ENCODE results near the gene R3HDM2. TPM values are rescaled to one million over a fixed set of nuclear protein-coding genes. Genes with fewer than 3 reads are reported as not detected.
A peak's percentile ranks its signal among the peaks of the same experiment; 100 is the strongest.

Gene R3HDM2
- total and polyA plus RNA-seq, 12 donors, result 21.9 to 91.9 (median 43.2) TPM

DNA sequence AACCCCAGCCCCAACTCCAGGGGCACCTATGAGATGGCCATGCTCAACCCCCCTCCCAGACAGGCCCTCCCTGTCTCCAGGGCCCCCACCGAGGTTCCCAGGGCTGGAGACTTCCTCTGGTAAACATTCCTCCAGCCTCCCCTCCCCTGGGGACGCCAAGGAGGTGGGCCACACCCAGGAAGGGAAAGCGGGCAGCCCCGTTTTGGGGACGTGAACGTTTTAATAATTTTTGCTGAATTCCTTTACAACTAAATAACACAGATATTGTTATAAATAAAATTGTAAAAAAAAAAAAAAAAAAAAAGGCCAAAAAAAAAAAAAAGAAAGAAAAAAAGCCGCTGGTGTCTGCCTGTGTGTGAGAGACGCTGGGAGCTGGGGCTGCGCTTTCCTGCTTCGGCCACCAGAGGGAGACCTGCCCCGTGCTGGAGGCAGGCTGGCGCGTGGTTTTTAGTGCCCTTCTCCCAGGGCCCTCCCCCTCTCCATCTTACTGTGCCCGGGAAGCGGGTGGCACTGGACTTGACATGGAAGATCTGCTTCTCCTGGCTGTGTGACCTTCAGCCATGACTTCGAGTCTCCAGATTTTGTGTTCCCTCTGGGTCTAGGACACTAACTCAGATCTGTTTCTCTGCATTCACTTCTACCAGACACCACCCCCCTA, 217.7 kb downstream of the R3HDM2 start:
- 8 to 11% (median 9%) methylated on average over 15 to 16 of the region's 16 CpGs for WGBS, 4 donors
- Histone ChIP-seq H3K4me1 (replicated peaks in 1 of 2) (peaks cover 6 to 21% of the 10 kb centered on the region in 2 donors), H3K27ac (no peak overlapping the region), H3K4me3 (no peak overlapping the region), H3K9me3 (replicated peaks in 1 of 3) (no peaks in the 10 kb centered on the region), H3K36me3 (replicated peaks in 1 of 2) (peaks cover 0 to 42% of the 10 kb centered on the region in 2 donors), H3K27me3 (peaks cover 24% of the 10 kb centered on the region)
- TF ChIP-seq, protein P1, sequence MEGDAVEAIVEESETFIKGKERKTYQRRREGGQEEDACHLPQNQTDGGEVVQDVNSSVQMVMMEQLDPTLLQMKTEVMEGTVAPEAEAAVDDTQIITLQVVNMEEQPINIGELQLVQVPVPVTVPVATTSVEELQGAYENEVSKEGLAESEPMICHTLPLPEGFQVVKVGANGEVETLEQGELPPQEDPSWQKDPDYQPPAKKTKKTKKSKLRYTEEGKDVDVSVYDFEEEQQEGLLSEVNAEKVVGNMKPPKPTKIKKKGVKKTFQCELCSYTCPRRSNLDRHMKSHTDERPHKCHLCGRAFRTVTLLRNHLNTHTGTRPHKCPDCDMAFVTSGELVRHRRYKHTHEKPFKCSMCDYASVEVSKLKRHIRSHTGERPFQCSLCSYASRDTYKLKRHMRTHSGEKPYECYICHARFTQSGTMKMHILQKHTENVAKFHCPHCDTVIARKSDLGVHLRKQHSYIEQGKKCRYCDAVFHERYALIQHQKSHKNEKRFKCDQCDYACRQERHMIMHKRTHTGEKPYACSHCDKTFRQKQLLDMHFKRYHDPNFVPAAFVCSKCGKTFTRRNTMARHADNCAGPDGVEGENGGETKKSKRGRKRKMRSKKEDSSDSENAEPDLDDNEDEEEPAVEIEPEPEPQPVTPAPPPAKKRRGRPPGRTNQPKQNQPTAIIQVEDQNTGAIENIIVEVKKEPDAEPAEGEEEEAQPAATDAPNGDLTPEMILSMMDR (IDR thresholded peaks at IDR 0.05), result peak; percentile 91 to 97 (median 93)
- no peak for TF ChIP-seq POLR2A (IDR thresholded peaks at IDR 0.05)
- intact Hi-C loops (cut with DNase I), result loop anchor here (2.0 to 5.0 kb wide), 2 partner anchors 30 to 239 kb away; no protein-coding TSS in a partner anchor
- DNase-seq, result peak; percentile 85 to 96 (median 89)

DNA sequence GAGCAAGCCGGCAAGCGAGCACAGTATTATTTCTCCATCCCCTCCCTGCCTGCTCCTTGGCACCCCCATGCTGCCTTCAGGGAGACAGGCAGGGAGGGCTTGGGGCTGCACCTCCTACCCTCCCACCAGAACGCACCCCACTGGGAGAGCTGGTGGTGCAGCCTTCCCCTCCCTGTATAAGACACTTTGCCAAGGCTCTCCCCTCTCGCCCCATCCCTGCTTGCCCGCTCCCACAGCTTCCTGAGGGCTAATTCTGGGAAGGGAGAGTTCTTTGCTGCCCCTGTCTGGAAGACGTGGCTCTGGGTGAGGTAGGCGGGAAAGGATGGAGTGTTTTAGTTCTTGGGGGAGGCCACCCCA, 218.2 kb downstream of the R3HDM2 start:
- no peak overlapping the region for H3K27ac ChIP-seq
- no peak for DNase-seq
- H3K4me3 ChIP-seq, result no peak overlapping the region
- TF ChIP-seq, protein P1 (IDR thresholded peaks at IDR 0.05), result no peak
- TF ChIP-seq POLR2A (IDR thresholded peaks at IDR 0.05), result no peak
- H3K9me3 ChIP-seq (replicated peaks in 1 of 3), result no peaks in the 10 kb centered on the region
- H3K4me1 ChIP-seq (replicated peaks in 1 of 2), result peaks cover 6 to 21% of the 10 kb centered on the region in 2 donors
- intact Hi-C loops (cut with DNase I), result loop anchor here (2.0 to 5.0 kb wide), 2 partner anchors 30 to 240 kb away; no protein-coding TSS in a partner anchor
- WGBS, 4 donors, result 69 to 82% (median 77%) methylated on average over 6 to 7 of the region's 7 CpGs
- H3K27me3 ChIP-seq, result peaks cover 19% of the 10 kb centered on the region
- peaks cover 0 to 47% of the 10 kb centered on the region in 2 donors for H3K36me3 ChIP-seq (replicated peaks in 1 of 2)

DNA sequence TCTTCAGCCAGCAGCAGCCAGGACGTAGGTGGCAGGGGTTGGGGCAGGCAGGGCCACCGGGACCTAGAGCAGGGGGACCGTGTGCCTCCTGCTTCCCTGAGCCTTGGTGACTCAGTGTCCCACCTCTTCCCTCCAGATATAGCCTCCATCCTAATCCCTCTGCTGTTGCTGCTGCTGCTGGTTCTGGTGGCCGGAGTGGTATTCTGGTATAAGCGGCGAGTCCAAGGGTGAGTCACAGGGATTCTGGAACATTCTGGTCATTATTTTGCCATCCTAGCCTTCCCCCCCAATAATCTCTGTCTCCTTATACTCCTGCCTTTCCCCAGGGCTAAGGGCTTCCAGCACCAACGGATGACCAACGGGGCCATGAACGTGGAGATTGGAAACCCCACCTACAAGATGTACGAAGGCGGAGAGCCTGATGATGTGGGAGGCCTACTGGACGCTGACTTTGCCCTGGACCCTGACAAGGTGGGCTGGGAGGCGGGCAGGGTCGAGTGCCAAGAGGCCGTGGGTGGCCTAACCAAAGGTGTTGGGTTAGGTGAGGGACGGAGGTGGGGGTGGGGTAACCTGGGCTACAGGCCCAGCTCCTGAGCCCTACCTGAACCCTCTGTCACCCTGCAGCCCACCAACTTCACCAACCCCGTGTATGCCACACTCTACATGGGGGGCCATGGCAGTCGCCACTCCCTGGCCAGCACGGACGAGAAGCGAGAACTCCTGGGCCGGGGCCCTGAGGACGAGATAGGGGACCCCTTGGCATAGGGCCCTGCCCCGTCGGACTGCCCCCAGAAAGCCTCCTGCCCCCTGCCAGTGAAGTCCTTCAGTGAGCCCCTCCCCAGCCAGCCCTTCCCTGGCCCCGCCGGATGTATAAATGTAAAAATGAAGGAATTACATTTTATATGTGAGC, 218.8 kb downstream of the R3HDM2 start:
- WGBS, 4 donors, result 85 to 92% (median 87%) methylated on average over 18 to 27 of the region's 27 CpGs
- H3K9me3 ChIP-seq (replicated peaks in 1 of 3), result no peaks in the 10 kb centered on the region
- H3K27ac ChIP-seq, result no peak overlapping the region
- H3K4me1 ChIP-seq (replicated peaks in 1 of 2), result peaks cover 3 to 15% of the 10 kb centered on the region in 2 donors
- peaks cover 19% of the 10 kb centered on the region for H3K27me3 ChIP-seq
- intact Hi-C loops (cut with DNase I), result loop anchor here (2.0 to 5.0 kb wide), 2 partner anchors 31 to 240 kb away; no protein-coding TSS in a partner anchor
- H3K36me3 ChIP-seq (replicated peaks in 1 of 2), result peaks cover 0 to 52% of the 10 kb centered on the region in 2 donors
- TF ChIP-seq, protein P1 (IDR thresholded peaks at IDR 0.05), result no peak
- no peak for TF ChIP-seq POLR2A (IDR thresholded peaks at IDR 0.05)
- no peak for DNase-seq
- H3K4me3 ChIP-seq, result no peak overlapping the region

Data from adrenal gland (tissue), 12 donors.